Measurements from ENCODE around the gene ZBTB7C. TPM values are rescaled to one million over a fixed set of nuclear protein-coding genes. Genes with fewer than 3 reads are reported as not detected.

Gene ZBTB7C
- total RNA-seq, 2 donors from 2014 or later = 0.04 to 0.40 TPM

- H3K27me3 Mint-ChIP-seq = no peaks in the 10 kb centered on the region
- no peak overlapping the region for H3K4me3 Mint-ChIP-seq
- no peaks in the 10 kb centered on the region for H3K4me1 Mint-ChIP-seq
- H3K27ac Mint-ChIP-seq = no peak overlapping the region
- no peaks in the 10 kb centered on the region for H3K36me3 Mint-ChIP-seq (ENCODE audit: low read depth)
- no peaks in the 10 kb centered on the region for H3K9me3 Mint-ChIP-seq
- no peak for ATAC-seq (replicated peaks)
Measured at GRCh38 chr18:47984991-47985390, 424.2 kb downstream of the ZBTB7C start.

GRCh38 chr18:47983946-47984345 is 425.2 kb downstream of the ZBTB7C start:
- no peak overlapping the region for H3K27ac Mint-ChIP-seq
- no peaks in the 10 kb centered on the region for H3K9me3 Mint-ChIP-seq
- no peak overlapping the region for H3K4me3 Mint-ChIP-seq
- no peak for ATAC-seq (replicated peaks)
- no peaks in the 10 kb centered on the region for H3K36me3 Mint-ChIP-seq (ENCODE audit: low read depth)
- H3K4me1 Mint-ChIP-seq = no peaks in the 10 kb centered on the region
- no peaks in the 10 kb centered on the region for H3K27me3 Mint-ChIP-seq

- no peaks in the 10 kb centered on the region for H3K4me1 Mint-ChIP-seq
- no peak for ATAC-seq (replicated peaks)
- no peaks in the 10 kb centered on the region for H3K27me3 Mint-ChIP-seq
- H3K4me3 Mint-ChIP-seq = no peak overlapping the region
- H3K27ac Mint-ChIP-seq = no peak overlapping the region
- no peaks in the 10 kb centered on the region for H3K9me3 Mint-ChIP-seq
- H3K36me3 Mint-ChIP-seq (ENCODE audit: low read depth) = no peaks in the 10 kb centered on the region
Measured at GRCh38 chr18:47983055-47983454, 426.1 kb downstream of the ZBTB7C start.

- no peaks in the 10 kb centered on the region for H3K27me3 Mint-ChIP-seq
- H3K4me1 Mint-ChIP-seq = no peaks in the 10 kb centered on the region
- ATAC-seq (replicated peaks) = no peak
- H3K9me3 Mint-ChIP-seq = no peaks in the 10 kb centered on the region
- no peak overlapping the region for H3K27ac Mint-ChIP-seq
- H3K36me3 Mint-ChIP-seq (ENCODE audit: low read depth) = no peaks in the 10 kb centered on the region
- H3K4me3 Mint-ChIP-seq = no peak overlapping the region
Measured at GRCh38 chr18:47981830-47982229, 427.4 kb downstream of the ZBTB7C start.

- Mint-ChIP-seq H3K4me1 (no peaks in the 10 kb centered on the region), H3K9me3 (no peaks in the 10 kb centered on the region), H3K36me3 (ENCODE audit: low read depth) (no peaks in the 10 kb centered on the region), H3K27ac (no peak overlapping the region), H3K27me3 (no peaks in the 10 kb centered on the region), H3K4me3 (no peak overlapping the region)
- no peak for ATAC-seq (replicated peaks)
Measured at GRCh38 chr18:47981320-47981719, 427.9 kb downstream of the ZBTB7C start.

- no peaks in the 10 kb centered on the region for H3K9me3 Mint-ChIP-seq
- H3K27me3 Mint-ChIP-seq = no peaks in the 10 kb centered on the region
- no peak for ATAC-seq (replicated peaks)
Measured at GRCh38 chr18:47979611-47980200, 429.5 kb downstream of the ZBTB7C start.

GRCh38 chr18:47978603-47979002 is 430.6 kb downstream of the ZBTB7C start:
- Mint-ChIP-seq H3K9me3 (no peaks in the 10 kb centered on the region), H3K4me3 (no peak overlapping the region), H3K4me1 (no peaks in the 10 kb centered on the region), H3K27me3 (peaks cover 5% of the 10 kb centered on the region), H3K27ac (no peak overlapping the region), H3K36me3 (ENCODE audit: low read depth) (no peaks in the 10 kb centered on the region)
- no peak for ATAC-seq (replicated peaks)

More at GRCh38 chr18:47979611-47980200, 429.5 kb downstream of the ZBTB7C start:
- Mint-ChIP-seq H3K4me3 (no peak overlapping the region), H3K36me3 (ENCODE audit: low read depth) (no peaks in the 10 kb centered on the region), H3K27ac (no peak overlapping the region), H3K4me1 (no peaks in the 10 kb centered on the region)

GRCh38 chr18:47978141-47978540 is 431.0 kb downstream of the ZBTB7C start:
- H3K27ac Mint-ChIP-seq = no peak overlapping the region
- H3K36me3 Mint-ChIP-seq (ENCODE audit: low read depth) = no peaks in the 10 kb centered on the region
- H3K4me3 Mint-ChIP-seq = no peak overlapping the region
- H3K4me1 Mint-ChIP-seq = no peaks in the 10 kb centered on the region
- H3K27me3 Mint-ChIP-seq = peaks cover 5% of the 10 kb centered on the region
- no peak for ATAC-seq (replicated peaks)
- no peaks in the 10 kb centered on the region for H3K9me3 Mint-ChIP-seq

Other genes with a start within 250 kb of the ZBTB7C start
- 1 to 10 TPM; 7.9 to 8.2 TPM for gene CTIF, start 129.6 kb upstream of the ZBTB7C start, total RNA-seq